Activated CD8-positive, alpha-beta memory T cell treated with anti-CD3 and anti-CD28 coated beads, Interleukin-2, amount 10 ng/mL, durations not matched to agents 7 days and 5 days (primary cell): ENCODE measurements around the gene STMND1. TPM values are rescaled to one million over a fixed set of nuclear protein-coding genes. Genes with fewer than 3 reads are reported as not detected.
A peak's percentile ranks its signal among the peaks of the same experiment; 100 is the strongest.

Experiments used
- ATAC-seq: fragments of 150-1000 bp; cut with Tn5 transposase; one replicate; pipeline ENCODE4 v1.10.0; 2021; ENCODE audit warnings: moderate library complexity
- CTCF ChIA-PET: fragments of 350-600 bp; sonication (Branson Sonifier 250); formaldehyde crosslinking; loops from one replicate; lab custom pipeline; 2021; ENCODE audit warnings: antibody characterized with exemption; lab: Charles Lee
- DNase-seq: peaks from one replicate; pipeline ENCODE4 v3.0.0-alpha.2; 2020
- H3K27ac Mint-ChIP-seq: one replicate; pipeline ENCODE4 v1.8.0; 2021; ENCODE audit warnings: mild to moderate bottlenecking, mixed read lengths
- H3K27me3 Mint-ChIP-seq: one replicate; pipeline ENCODE4 v1.8.0; 2021; ENCODE audit warnings: mixed read lengths
- H3K36me3 Mint-ChIP-seq: one replicate; pipeline ENCODE4 v1.8.0; 2021; ENCODE audit warnings: mild to moderate bottlenecking, mixed read lengths
- H3K4me1 Mint-ChIP-seq: one replicate; pipeline ENCODE4 v1.8.0; 2021; ENCODE audit warnings: mixed read lengths
- H3K4me3 Mint-ChIP-seq: one replicate; pipeline ENCODE4 v1.8.0; 2021; ENCODE audit warnings: mild to moderate bottlenecking, moderate library complexity, mixed read lengths
- H3K9me3 Mint-ChIP-seq: one replicate; pipeline ENCODE4 v1.8.0; 2022; ENCODE audit warnings: low read depth, mixed read lengths
- total RNA-seq, 2 experiments: library from RNA; stranded (reverse); gene quantifications; one replicate each; pipeline ENCODE4 v1.2.3, GENCODE V29; 2021

The STMND1 gene
- total RNA-seq, 2 experiments from 2014 or later, result not detected

GRCh38 chr6:17156112-17156921 lies 54.5 kb downstream of the STMND1 start:
- H3K27ac Mint-ChIP-seq, result no peak overlapping the region
- H3K4me1 Mint-ChIP-seq, result no peaks in the 10 kb centered on the region
- H3K4me3 Mint-ChIP-seq, result no peak overlapping the region
- peaks cover 15% of the 10 kb centered on the region for H3K27me3 Mint-ChIP-seq
- H3K9me3 Mint-ChIP-seq, result peaks cover 4% of the 10 kb centered on the region
- CTCF ChIA-PET, result interaction anchor here (0.6 to 2.3 kb wide), 5 partner anchors 11 to 430 kb away, joined by 3 to 9 read pairs (median 4); no protein-coding TSS in a partner anchor
- peak; percentile 60 for DNase-seq
- peak; percentile 49 for ATAC-seq
- no peaks in the 10 kb centered on the region for H3K36me3 Mint-ChIP-seq

GRCh38 chr6:17156966-17157365 lies 55.1 kb downstream of the STMND1 start:
- Mint-ChIP-seq H3K4me1 (no peaks in the 10 kb centered on the region), H3K27ac (no peak overlapping the region)
- CTCF ChIA-PET, result interaction anchor here (0.9 to 2.3 kb wide), 5 partner anchors 11 to 656 kb away, joined by 3 to 9 read pairs (median 4); no protein-coding TSS in a partner anchor

GRCh38 chr6:17157617-17158016 lies 55.8 kb downstream of the STMND1 start:
- CTCF ChIA-PET, result interaction anchor here (1.1 to 2.3 kb wide), 4 partner anchors 380 to 655 kb away, joined by 3 to 9 read pairs (median 3); no protein-coding TSS in a partner anchor
- peaks cover 4% of the 10 kb centered on the region for H3K9me3 Mint-ChIP-seq
- peaks cover 25% of the 10 kb centered on the region for H3K27me3 Mint-ChIP-seq
- H3K4me3 Mint-ChIP-seq, result no peak overlapping the region
- H3K36me3 Mint-ChIP-seq, result no peaks in the 10 kb centered on the region
- ATAC-seq (no peak), DNase-seq (no peak)
- no peak overlapping the region for H3K27ac Mint-ChIP-seq
- H3K4me1 Mint-ChIP-seq, result no peaks in the 10 kb centered on the region

More at GRCh38 chr6:17156966-17157365, 55.1 kb downstream of the STMND1 start:
- DNase-seq (no peak), ATAC-seq (no peak)
- Mint-ChIP-seq H3K27me3 (peaks cover 20% of the 10 kb centered on the region), H3K36me3 (no peaks in the 10 kb centered on the region), H3K4me3 (no peak overlapping the region), H3K9me3 (peaks cover 4% of the 10 kb centered on the region)

GRCh38 chr6:17159240-17159639 lies 57.4 kb downstream of the STMND1 start:
- H3K36me3 Mint-ChIP-seq, result no peaks in the 10 kb centered on the region
- peaks cover 28% of the 10 kb centered on the region for H3K27me3 Mint-ChIP-seq
- DNase-seq, result no peak
- H3K9me3 Mint-ChIP-seq, result no peaks in the 10 kb centered on the region
- ATAC-seq, result no peak
- H3K27ac Mint-ChIP-seq, result no peak overlapping the region
- CTCF ChIA-PET, result interaction anchor here (0.8 to 1.0 kb wide), 2 partner anchors 425 to 644 kb away, joined by 3 read pairs; no protein-coding TSS in a partner anchor
- no peaks in the 10 kb centered on the region for H3K4me1 Mint-ChIP-seq
- H3K4me3 Mint-ChIP-seq, result no peak overlapping the region

- Mint-ChIP-seq H3K4me3 (no peak overlapping the region), H3K27ac (no peak overlapping the region), H3K36me3 (no peaks in the 10 kb centered on the region), H3K9me3 (no peaks in the 10 kb centered on the region), H3K27me3 (peaks cover 28% of the 10 kb centered on the region), H3K4me1 (no peaks in the 10 kb centered on the region)
- DNase-seq, result no peak
- no peak for ATAC-seq
- CTCF ChIA-PET, result no interaction called here
These were observed 59.2 kb downstream of the STMND1 start for GRCh38 chr6:17161076-17161475.

- H3K4me3 Mint-ChIP-seq, result no peak overlapping the region
- no peaks in the 10 kb centered on the region for H3K9me3 Mint-ChIP-seq
- CTCF ChIA-PET, result no interaction called here
- no peak for DNase-seq
- no peak for ATAC-seq
- no peaks in the 10 kb centered on the region for H3K4me1 Mint-ChIP-seq
- peaks cover 22% of the 10 kb centered on the region for H3K27me3 Mint-ChIP-seq
- H3K27ac Mint-ChIP-seq, result no peak overlapping the region
- no peaks in the 10 kb centered on the region for H3K36me3 Mint-ChIP-seq
These were observed 63.5 kb downstream of the STMND1 start for GRCh38 chr6:17165383-17165782.

GRCh38 chr6:17167327-17167979 lies 65.6 kb downstream of the STMND1 start:
- H3K27ac Mint-ChIP-seq, result no peak overlapping the region
- CTCF ChIA-PET, result interaction anchor here (1.7 kb wide), 1 partner anchor 11 kb away, joined by 4 read pairs; no protein-coding TSS in a partner anchor
- H3K4me3 Mint-ChIP-seq, result no peak overlapping the region
- no peak for ATAC-seq
- DNase-seq, result no peak
- no peaks in the 10 kb centered on the region for H3K36me3 Mint-ChIP-seq
- H3K27me3 Mint-ChIP-seq, result peaks cover 5% of the 10 kb centered on the region
- H3K9me3 Mint-ChIP-seq, result no peaks in the 10 kb centered on the region
- no peaks in the 10 kb centered on the region for H3K4me1 Mint-ChIP-seq

- CTCF ChIA-PET, result no interaction called here
- DNase-seq, result no peak
- no peak for ATAC-seq
- no peak overlapping the region for H3K4me3 Mint-ChIP-seq
- no peaks in the 10 kb centered on the region for H3K27me3 Mint-ChIP-seq
- H3K27ac Mint-ChIP-seq, result no peak overlapping the region
- H3K9me3 Mint-ChIP-seq, result no peaks in the 10 kb centered on the region
- no peaks in the 10 kb centered on the region for H3K36me3 Mint-ChIP-seq
- no peaks in the 10 kb centered on the region for H3K4me1 Mint-ChIP-seq
These were observed 67.4 kb downstream of the STMND1 start for GRCh38 chr6:17169291-17169690.

- Mint-ChIP-seq H3K4me3 (no peak overlapping the region), H3K4me1 (no peaks in the 10 kb centered on the region), H3K27me3 (no peaks in the 10 kb centered on the region), H3K36me3 (no peaks in the 10 kb centered on the region), H3K9me3 (no peaks in the 10 kb centered on the region), H3K27ac (no peak overlapping the region)
- DNase-seq, result no peak
- ATAC-seq, result no peak
- CTCF ChIA-PET, result no interaction called here
These were observed 67.9 kb downstream of the STMND1 start for GRCh38 chr6:17169711-17170110.

- H3K27ac Mint-ChIP-seq, result no peak overlapping the region
- ATAC-seq, result no peak
- H3K36me3 Mint-ChIP-seq, result no peaks in the 10 kb centered on the region
- no peaks in the 10 kb centered on the region for H3K27me3 Mint-ChIP-seq
- H3K4me1 Mint-ChIP-seq, result no peaks in the 10 kb centered on the region
- CTCF ChIA-PET, result no interaction called here
- no peak for DNase-seq
- no peaks in the 10 kb centered on the region for H3K9me3 Mint-ChIP-seq
- H3K4me3 Mint-ChIP-seq, result no peak overlapping the region
These were observed 71.1 kb downstream of the STMND1 start for GRCh38 chr6:17172836-17173470.

GRCh38 chr6:17178326-17178725 lies 76.5 kb downstream of the STMND1 start:
- no peak for DNase-seq

GRCh38 chr6:17178754-17179529 lies 77.1 kb downstream of the STMND1 start:
- no peaks in the 10 kb centered on the region for H3K36me3 Mint-ChIP-seq
- no peak overlapping the region for H3K4me3 Mint-ChIP-seq
- H3K9me3 Mint-ChIP-seq, result no peaks in the 10 kb centered on the region
- no peak overlapping the region for H3K27ac Mint-ChIP-seq
- H3K27me3 Mint-ChIP-seq, result peaks cover 3% of the 10 kb centered on the region
- no peaks in the 10 kb centered on the region for H3K4me1 Mint-ChIP-seq
- CTCF ChIA-PET, result no interaction called here
- DNase-seq, result no peak
- ATAC-seq, result no peak

More at GRCh38 chr6:17178326-17178725, 76.5 kb downstream of the STMND1 start:
- ATAC-seq, result no peak
- H3K4me3 Mint-ChIP-seq, result no peak overlapping the region
- H3K9me3 Mint-ChIP-seq, result no peaks in the 10 kb centered on the region
- CTCF ChIA-PET, result no interaction called here
- no peaks in the 10 kb centered on the region for H3K4me1 Mint-ChIP-seq
- H3K27ac Mint-ChIP-seq, result no peak overlapping the region
- no peaks in the 10 kb centered on the region for H3K36me3 Mint-ChIP-seq
- H3K27me3 Mint-ChIP-seq, result no peaks in the 10 kb centered on the region
